HG03175 (cell line): ENCODE measurements around the gene ACACA.

Experiments used
- ATAC-seq: cut with Tn5 transposase; IDR thresholded peaks from one replicate; pipeline ENCODE4 v1.9.1; 2021; ENCODE audit warnings: mild to moderate bottlenecking, moderate library complexity; ENCODE audit not compliant: unreplicated experiment

The ACACA gene

DNA sequence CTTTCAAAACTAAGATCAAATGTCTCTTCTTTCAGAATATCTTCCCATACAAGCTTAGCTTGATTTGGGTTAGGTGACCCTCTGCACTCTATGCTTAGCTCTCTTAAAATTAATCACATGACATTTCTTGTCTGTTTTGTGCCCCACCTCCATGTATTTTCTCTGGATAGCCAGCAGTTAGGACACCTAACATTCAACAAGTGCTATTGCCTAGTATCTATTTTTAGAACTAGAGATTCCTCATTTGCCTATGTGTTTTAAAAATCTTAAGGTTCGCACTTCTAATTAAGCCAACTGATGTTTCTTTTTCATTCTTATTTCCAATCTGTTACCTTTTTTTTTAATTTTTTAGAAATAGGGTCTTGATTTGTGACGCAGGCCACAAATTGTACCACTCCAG is 160.6 kb downstream of the ACACA start:
- ATAC-seq, result no peak

DNA sequence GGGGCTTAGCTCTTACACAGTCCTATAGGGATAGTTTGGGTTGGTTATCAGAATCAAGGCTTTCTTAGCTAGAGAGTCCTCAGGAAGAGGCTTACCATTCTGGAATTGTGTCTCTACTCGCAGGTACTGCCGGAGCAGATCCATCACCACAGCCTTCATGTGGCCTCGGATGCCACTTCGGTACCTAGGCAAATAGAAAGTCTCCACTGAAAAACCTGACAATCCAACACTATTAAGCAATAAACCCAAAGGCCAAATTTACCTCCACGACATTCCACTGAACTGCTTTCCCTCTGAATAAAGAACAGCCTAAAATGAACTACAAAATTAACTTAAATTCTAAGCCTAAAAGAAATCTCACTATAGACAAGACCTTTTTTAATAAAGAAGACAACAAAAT is 166.3 kb downstream of the ACACA start:
- ATAC-seq, result no peak

DNA sequence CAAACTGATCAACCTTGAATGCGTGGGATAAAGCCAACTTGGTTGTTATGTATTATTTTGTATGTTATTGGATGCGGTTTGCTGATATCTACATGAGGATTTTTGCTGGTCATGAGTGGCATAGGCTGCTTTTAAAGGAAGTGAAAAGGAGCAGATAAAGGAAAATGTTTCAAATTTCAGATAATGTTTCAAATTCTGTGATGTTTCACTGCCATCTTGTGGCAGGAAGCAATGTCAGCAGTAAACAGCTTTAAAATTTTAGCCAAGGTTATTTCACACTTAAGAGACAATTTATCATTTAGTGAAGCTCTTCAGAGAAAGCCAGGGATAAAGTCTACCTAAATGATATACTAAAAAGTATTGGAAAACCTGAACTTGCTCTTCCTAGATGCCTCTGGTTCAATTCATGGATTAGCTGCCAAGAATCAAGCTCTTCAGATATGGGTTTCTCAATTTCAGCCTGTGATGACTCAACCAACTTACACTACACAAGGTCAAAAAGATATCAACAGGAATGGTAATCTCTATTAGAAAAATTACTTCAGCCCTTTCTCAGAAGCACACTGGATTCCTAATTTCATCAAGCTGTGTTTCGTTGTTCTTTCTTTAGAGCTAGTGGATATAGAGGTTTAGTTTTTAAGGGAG is 166.8 kb downstream of the ACACA start:
- ATAC-seq, result no peak

DNA sequence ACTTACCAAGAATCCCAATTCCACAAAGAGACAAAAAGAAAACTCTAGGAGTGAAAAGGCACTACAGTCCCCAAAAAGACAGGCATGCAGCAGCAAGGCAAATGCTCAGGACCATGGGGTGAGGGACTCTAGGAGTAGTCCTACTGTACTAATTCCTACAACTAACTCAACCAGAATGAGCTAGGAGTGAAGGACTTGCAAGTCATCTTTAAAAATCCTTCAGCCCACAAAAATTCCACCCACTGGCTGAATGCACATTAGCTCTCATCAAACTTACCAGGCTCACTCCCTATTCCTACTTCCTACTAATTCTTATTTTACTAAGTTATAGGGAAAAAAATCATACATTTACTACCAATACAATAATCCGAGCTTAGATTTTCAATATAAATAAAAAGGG is 172.5 kb downstream of the ACACA start:
- no peak for ATAC-seq

DNA sequence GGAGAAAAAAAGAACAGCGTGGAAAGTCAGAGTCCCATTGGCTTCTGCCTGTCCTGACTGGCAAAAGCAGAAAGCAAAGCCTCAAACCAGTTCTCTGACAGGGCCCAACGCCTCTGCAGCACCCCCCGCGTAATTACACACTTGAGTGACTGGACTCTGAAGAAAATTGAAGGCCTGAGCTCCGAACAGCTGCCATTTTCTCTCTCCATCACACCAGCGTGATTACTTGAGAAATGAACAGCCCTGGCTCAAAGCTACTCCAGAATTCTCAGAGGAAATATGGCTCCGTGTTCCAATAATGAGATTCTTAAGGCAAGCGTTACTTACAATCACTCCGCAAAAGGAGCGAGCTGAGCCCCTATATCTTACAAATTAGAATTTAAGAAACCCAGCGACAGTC is 173.6 kb downstream of the ACACA start:
- ATAC-seq, result no peak

DNA sequence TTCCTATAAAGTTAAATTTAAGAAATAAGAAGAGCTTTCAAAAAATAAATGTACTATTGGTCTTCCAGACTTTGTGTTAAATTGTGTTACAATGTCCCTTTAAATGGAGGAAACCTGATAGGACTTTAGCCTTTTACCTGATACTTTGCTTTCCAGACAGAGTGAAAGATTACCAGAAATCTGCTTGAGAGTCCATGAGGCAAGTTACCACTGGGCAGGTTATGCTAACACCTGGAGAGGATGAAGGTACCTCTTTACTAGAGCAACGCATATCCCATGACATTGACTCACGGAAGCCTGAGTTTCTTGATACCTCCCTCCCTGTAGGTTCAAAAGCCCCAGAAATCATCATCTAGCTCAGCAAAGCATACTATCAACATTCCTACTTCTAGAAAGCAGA is 174.7 kb downstream of the ACACA start:
- ATAC-seq, result no peak

DNA sequence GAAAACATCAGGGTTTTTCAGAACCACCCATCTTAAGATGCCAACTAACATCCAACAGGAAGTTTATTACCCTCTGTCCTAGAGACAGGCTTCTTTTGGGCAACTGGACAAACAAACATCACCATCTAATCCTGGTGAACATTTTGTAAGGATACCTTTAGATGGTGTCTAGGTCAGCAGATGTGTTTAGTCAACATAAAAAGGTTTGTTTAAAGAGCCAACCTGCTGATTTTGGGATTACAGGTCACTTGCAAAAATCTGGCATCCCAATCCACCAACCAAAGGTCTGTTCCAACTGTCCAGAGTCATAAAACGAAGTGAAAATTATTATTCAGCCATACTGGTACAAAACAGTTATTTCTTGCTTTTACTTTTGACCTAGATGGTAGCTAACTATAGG is 176.0 kb downstream of the ACACA start:
- no peak for ATAC-seq

DNA sequence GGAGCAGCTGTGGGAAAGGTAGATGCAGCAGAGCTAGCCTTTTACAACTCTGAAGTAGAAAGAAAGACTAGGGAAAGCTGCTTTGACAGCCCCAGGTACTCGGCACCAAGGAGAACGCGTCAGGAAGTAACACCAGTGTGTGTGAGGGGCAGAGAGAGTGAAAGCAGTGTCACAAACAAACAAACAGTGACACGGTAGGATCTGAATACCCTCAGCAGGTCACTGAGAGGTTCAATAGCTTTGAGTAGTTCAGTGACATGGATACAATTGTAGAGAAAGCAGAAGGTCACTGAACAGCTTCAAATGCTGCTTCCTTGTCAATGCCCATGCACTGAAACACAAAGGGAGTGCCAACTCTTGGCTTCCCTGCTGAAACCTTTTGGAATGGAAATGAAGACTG is 181.2 kb downstream of the ACACA start:
- no peak for ATAC-seq

DNA sequence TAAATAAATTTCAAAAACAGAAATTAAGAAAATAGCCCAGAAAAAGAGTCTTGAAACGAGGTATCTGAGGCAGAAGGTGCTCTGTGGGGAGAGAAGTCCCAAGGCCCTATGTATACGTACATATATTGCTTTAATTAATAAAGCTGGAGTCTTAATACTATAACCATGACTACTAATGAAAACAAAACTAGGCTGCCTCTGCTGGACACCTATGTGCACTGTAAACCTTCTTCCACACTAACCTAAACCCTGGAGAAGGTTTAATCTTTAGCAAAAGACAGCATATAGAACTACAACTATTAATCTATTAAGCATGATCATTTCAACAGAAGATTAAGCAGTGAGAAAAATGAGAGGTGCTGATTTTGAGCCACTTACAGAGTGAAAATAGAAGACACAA is 184.8 kb downstream of the ACACA start:
- ATAC-seq, result no peak

DNA sequence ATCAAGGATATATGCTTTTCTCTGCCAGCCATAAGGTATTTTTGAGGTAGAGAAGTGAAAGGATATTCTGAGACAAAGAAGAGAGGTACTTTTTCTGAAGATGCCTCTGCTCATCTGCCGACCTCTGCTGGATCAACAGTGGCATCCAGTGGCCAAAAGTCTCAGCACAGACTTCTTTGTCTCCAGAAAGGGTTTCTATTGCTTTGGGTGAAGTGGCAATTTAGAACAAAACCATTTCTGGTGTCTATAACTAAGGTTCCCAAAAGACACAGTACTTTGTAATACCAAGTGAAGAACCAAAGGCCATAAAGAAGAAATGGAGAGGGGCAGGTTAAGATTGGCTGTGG is 186.1 kb downstream of the ACACA start:
- no peak for ATAC-seq

DNA sequence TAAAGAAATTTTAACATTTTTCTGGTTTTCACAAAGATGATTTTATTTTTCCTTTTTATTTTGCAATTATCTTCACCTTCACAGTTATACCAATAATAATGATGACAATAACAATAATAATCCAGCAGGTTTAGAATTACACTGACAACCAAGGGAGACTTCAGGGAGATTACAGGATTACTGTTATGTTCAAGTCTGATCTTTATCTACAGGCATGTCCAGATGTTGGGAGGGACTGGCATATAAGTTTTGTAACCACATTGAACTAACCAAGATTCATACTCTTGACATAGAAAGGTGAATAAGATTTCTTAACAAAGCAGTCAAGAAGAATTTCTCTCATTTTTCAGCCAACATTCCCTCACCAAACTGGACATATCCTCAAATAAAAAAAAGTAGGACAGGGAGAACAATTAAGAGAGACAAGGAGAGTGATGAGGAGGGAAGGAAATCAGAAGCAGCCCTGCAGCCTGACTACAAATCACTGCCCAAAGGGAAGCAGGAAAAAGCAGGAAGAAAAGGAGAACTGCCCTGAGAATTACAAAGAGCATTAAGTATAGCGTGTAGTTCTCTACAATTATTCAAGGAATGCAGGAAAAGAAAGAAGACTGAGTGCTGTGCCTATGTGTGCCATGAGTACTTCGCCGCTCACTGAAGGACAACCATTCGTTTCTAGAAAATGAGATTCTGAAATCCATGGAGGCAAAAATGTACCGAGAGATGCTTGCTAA is 186.6 kb downstream of the ACACA start:
- no peak for ATAC-seq

DNA sequence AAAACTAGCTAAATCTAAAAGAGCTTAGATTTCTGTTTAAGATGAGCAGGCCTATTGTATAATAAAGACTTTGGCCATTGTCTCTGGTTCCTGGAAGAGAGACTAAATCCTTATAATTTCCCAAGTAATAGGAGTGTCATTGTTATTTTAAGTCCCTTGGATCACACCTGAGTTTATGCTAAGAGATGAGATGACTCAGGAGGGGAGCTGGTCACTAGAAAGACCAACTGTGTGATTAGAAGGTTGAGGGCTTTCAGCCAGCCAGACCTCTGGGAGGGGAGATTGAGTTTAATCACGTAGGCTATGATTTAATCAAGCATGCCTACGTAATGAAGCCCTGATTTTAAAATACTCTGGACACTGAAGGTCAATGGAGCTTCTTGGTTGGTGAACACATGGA is 187.8 kb downstream of the ACACA start:
- ATAC-seq, result no peak

DNA sequence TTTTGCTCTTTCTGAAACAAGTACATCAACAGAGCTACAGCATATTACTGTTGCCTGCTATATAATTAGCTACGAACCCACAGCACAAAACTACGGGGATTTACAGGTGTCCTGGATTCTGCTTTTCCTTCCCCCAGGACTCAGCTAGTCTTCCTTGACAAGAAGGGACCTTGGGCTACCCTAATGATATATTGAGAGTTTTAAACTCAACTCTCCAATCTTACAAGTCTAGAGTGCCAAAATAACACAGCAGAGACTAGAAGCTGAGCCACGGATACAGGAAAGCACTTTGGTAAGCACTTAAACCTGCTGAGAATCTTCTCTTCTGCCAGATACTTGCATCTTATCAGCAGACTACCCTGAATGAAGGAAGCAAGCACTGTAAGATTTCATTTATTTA is 192.2 kb downstream of the ACACA start:
- ATAC-seq, result no peak

DNA sequence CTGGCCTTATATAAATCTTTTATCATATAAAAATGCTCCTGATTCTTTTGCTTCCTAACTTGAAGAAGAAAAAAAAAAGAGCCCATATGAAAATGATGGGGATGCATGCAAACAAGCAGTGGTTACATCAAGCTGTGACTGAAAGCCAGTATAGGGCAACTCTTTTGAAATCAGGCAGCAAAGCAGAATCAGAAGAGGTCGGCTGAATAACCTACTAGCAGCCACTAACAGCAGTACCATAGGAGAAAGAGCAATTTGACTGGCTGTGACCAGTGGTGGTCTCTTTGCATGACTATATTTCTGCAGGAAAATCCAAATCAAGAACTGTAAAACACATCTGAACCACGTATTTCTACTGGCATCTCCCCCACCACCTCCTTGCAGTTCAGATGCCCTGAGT is 192.7 kb downstream of the ACACA start:
- no peak for ATAC-seq

DNA sequence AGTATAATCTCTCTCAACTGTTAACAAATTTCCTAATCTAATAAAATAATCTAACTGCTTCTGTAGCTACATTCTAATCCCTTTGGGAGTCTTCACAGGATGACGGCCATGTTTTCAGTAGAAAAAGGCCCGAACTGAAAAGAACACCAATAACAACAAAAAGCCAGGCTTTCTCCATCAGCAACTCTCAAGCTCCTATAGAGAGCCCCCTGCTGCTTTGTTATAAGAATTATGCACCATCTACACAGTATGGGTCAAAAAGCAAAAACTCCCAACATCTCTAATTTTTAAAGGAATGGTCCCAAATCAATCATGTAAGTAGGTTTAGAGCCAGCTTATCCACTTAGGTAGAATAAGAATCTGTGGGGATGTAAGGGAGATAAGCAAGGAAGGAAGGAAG is 194.5 kb downstream of the ACACA start:
- ATAC-seq, result no peak

DNA sequence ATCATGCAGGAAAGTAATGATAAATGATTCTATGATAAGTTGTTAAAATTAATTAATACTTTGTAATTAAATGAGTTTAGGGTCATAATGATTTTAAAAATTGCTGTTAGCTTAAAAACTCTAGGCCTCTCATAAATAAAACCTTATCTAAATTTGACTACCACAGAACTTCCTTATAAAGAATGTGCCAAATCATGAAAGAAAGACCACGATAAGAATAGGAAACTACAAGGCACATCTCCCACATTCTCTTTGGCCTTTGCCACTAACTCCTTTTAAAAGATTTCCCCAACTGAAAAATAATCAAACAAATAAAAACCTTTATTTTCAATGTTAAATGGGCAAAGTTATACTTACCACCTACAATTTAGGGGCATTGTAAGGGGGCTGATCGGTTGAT is 195.5 kb downstream of the ACACA start:
- no peak for ATAC-seq

DNA sequence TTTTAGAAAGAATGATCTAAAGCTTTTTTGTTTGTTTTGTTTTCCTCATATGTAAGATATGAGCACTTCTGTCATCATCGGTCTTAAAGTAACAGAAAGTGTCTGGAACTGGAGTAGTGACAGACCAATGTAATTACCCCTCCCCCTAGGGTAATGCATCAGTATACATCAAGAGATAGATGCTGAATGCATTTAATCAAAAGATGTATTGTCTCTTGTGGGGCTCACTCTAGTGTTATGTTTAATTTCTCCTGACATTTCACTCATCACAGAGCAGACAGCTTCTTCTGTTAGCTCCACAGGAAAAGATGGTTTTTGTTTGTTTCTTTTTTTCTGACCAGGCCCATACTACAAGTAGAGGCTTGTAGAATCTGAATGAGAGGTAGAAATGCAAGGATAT is 199.5 kb downstream of the ACACA start:
- ATAC-seq, result no peak

DNA sequence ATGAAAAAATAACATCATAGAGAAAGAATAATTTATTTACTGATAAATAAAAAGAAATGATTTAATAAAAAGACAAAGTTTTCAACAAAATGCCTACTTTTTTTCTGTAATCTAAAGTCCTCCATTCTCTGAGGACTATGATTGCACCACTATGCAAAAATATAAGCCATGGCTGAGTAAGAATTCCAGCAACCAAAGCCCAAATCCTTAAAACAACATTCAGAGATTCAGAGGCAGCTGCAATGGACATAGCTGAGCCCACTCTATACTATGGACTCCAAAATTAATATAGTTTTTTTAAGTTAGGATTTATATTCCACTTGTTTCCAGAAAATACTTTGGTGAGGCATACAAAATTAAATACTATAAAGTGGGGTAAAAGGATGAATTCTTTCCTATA is 200.3 kb downstream of the ACACA start:
- ATAC-seq, result no peak

DNA sequence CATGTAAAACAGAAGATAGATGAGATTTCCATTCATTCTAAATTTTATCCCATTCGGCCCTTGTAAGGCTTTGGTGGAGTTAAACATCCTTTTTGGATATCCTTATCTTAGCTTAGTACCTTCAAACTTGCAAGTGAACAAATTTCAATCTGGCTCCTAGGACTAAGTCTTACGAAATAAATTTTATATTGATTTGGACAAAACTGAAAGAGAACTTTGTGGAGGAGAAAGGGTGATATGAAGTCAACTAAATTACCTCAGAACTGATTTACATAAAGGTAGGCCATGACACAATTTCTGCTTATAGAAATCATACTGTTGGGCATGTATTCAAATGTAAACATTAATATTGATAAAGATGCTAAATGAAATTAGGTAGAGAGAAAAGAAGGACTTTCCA is 206.1 kb downstream of the ACACA start:
- ATAC-seq, result no peak

DNA sequence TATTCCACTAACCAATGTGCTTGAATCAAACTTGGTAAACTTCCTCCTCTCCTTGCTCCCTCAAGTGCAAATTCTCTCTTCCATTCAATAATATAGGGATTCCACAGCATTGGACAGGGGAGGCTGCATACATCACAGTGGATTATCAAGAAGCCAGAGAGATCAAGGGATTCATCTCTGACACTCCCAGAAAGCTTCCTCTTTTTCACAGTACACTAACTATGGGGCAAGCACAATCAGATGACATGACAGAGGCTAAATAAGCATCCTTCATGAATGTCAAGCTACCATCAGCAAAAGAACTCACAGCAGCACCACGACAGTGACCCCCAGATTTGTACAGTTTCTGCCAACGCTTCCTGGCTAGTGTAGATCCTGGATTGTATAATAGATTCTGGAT is 209.3 kb downstream of the ACACA start:
- no peak for ATAC-seq

DNA sequence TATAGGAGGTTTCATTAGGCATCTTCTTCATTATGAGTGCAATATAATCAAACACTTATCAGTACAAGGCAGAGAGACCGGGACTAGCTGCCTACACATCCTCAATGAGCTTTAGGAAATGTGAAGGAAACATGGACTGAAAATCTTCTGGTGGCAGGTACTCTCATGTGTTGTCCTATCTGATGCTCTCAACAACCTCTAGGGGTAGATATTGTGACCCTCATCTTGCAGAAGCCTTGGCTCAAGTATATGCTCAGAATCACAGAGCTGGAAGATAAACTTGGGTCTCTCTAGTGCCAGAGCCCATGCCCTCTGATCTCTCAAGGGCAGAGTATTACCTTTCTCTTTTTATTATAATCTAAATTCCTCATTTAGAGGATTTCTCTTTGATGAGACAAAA is 212.4 kb downstream of the ACACA start:
- ATAC-seq, result no peak

DNA sequence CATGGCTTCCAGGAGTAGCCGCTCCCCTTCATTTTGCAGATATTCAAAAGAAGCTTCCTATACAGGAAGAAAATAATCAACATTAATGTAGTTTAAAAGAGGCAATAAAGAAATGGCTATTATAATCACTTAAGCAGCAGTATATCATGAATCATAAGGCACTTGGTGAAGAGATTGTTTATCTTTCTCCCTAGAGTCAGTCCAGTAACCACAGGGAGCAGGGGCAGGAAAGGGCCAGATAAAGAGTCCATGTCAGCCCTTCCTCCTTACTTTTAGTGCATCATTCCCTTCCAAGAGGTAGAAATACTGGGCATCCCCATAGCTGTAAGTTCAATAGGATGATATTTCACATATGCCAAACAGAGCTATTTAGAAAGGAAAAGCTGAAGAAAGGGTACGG is 215.4 kb downstream of the ACACA start:
- no peak for ATAC-seq

DNA sequence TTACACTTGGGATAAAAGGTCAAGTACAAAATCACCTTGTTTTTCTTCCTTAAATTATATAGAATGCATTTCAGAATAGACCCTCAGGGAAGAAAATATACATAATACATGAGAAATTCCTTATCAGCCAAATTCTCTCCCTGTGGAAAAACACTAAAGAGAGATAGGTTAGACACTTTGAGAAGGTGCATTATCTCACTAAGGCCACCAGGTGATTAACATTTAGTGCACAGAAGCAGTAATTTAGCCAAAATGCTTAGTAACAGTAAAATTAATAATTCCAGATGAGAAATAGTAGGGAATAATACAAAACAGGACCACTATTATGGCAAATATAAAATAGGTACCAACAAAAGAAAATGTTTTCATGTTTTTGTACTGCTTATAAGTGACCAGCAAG is 216.1 kb downstream of the ACACA start:
- no peak for ATAC-seq
